BLaER1 treated with 17β-estradiol and CSF1 and Interleukin-3, amounts not matched to agents 10 nM and 100 nM (cell line): ENCODE data around the gene SYN1.

Source experiments
- H3K27ac ChIP-seq, 11 experiments: shearing (Covaris generic); formaldehyde crosslinking; 2 replicates each; pipeline ENCODE4 v1.8.1; 2022
- H3K27me3 ChIP-seq, 11 experiments: shearing (Covaris generic); formaldehyde crosslinking; 2 replicates each; pipeline ENCODE4 v1.8.1; 2022
- H3K36me3 ChIP-seq, 11 experiments: shearing (Covaris generic); formaldehyde crosslinking; 2 replicates each; pipeline ENCODE4 v1.8.1; 2022
- H3K4me1 ChIP-seq, 10 experiments: shearing (Covaris generic); formaldehyde crosslinking; 2 replicates each; pipeline ENCODE4 v1.8.1; 2022
- H3K4me2 ChIP-seq, 11 experiments: shearing (Covaris generic); formaldehyde crosslinking; 2 replicates each; pipeline ENCODE4 v1.8.1; 2022
- H3K4me3 ChIP-seq, 10 experiments: shearing (Covaris generic); formaldehyde crosslinking; 2 replicates each; pipeline ENCODE4 v1.8.1; 2022
- H3K9ac ChIP-seq, 11 experiments: shearing (Covaris generic); formaldehyde crosslinking; 2 replicates each; pipeline ENCODE4 v1.8.1; 2022
- H3K9me3 ChIP-seq, 11 experiments: shearing (Covaris generic); formaldehyde crosslinking; replicated peaks in 1 of 11; 2 replicates each; pipeline ENCODE4 v1.8.1; 2022
- H4K20me1 ChIP-seq, 11 experiments: shearing (Covaris generic); formaldehyde crosslinking; 2 replicates each; pipeline ENCODE4 v1.8.1; 2022
- Cebpa-rat ChIP-seq, 11 experiments: shearing (Covaris generic); IDR thresholded peaks; 2 replicates each; pipeline ENCODE4 v1.8.1; 2022

Gene SYN1

GRCh38 chrX:47566841-47567240, 52.8 kb downstream of the SYN1 start:
- Histone ChIP-seq H3K27me3 (peaks cover 0 to 32% (median 20%) of the 10 kb centered on the region in 11 experiments; a peak in 15 of 22 replicates), H3K27ac (peak overlapping the region in 9 of 11 experiments; percentile 7 to 68 (median 58); a peak in 13 of 22 replicates), H3K36me3 (peaks cover 35 to 71% (median 47%) of the 10 kb centered on the region in 11 experiments; a peak in 21 of 22 replicates), H3K4me2 (peak overlapping the region; percentile 62 to 83 (median 80)), H3K9me3 (peaks cover 0 to 20% (median 7%) of the 10 kb centered on the region in 11 experiments; a peak in 8 of 22 replicates), H3K4me1 (peaks cover 33 to 66% (median 53%) of the 10 kb centered on the region in 10 experiments), H3K4me3 (peak overlapping the region in 7 of 10 experiments; percentile 19 to 43 (median 28); a peak in 6 of 20 replicates), H4K20me1 (peaks cover 3 to 60% (median 36%) of the 10 kb centered on the region in 11 experiments; a peak in 18 of 22 replicates), H3K9ac (peak overlapping the region in 6 of 11 experiments; percentile 22 to 53 (median 32); a peak in 8 of 22 replicates)
- TF ChIP-seq Cebpa-rat (IDR thresholded peaks at IDR 0.05) = no peak

DNA sequence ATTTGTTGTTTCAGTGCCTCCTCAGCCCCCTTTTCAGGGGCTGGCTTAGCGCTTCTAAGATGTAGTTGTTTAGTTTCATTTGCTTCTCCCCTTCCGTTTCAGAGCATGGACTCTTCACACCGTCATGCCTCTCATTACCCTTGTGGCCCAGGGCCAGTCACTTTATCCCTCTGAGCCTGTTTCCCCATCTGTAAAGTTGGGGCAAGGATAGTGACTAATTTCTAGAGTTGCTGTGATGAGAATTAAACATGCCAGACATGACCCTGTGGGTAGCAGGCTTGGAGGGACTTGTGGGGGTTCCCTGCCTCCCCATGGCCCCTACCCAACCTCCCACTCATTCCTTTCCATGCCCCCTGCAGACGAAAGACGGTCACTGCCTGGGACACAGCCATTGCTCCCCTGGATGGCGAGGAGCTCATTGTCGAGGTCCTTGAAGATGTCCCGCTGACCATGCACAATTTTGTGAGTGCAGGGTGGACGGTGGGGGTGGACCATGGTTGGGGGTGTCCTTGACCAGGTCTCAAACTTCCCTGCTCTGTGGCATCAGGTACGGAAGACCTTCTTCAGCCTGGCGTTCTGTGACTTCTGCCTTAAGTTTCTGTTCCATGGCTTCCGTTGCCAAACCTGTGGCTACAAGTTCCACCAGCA, 55.1 kb downstream of the SYN1 start:
- H3K27me3 ChIP-seq = peaks cover 0 to 21% (median 5%) of the 10 kb centered on the region in 11 experiments; a peak in 7 of 22 replicates
- H3K4me2 ChIP-seq = peak overlapping the region in 8 of 11 experiments; percentile 21 to 85 (median 60); a peak in 14 of 22 replicates
- H4K20me1 ChIP-seq = peaks cover 3 to 62% (median 36%) of the 10 kb centered on the region in 11 experiments; a peak in 18 of 22 replicates
- peak overlapping the region in 2 of 11 experiments; percentile 33 to 47; a peak in 3 of 22 replicates for H3K27ac ChIP-seq
- H3K9ac ChIP-seq = no peak overlapping the region; a peak in 1 of 22 replicates
- no peak for TF ChIP-seq Cebpa-rat (IDR thresholded peaks at IDR 0.05)
- H3K4me3 ChIP-seq = no peak overlapping the region
- H3K36me3 ChIP-seq = peaks cover 20 to 48% (median 29%) of the 10 kb centered on the region in 11 experiments; a peak in 19 of 22 replicates
- peaks cover 0 to 11% (median 0%) of the 10 kb centered on the region in 11 experiments; a peak in 3 of 22 replicates for H3K9me3 ChIP-seq
- H3K4me1 ChIP-seq = peaks cover 40 to 68% (median 55%) of the 10 kb centered on the region in 10 experiments

GRCh38 chrX:47563801-47564315, 55.8 kb downstream of the SYN1 start:
- Histone ChIP-seq H3K9ac (no peak overlapping the region; a peak in 1 of 22 replicates), H3K4me2 (peak overlapping the region in 9 of 11 experiments; percentile 0 to 85 (median 47); a peak in 13 of 22 replicates), H3K4me3 (no peak overlapping the region), H3K27ac (peak overlapping the region in 2 of 11 experiments; percentile 33 to 47; a peak in 3 of 22 replicates), H3K9me3 (peaks cover 0 to 11% (median 0%) of the 10 kb centered on the region in 11 experiments; a peak in 2 of 22 replicates), H3K27me3 (peaks cover 0 to 23% (median 7%) of the 10 kb centered on the region in 11 experiments; a peak in 8 of 22 replicates), H4K20me1 (peaks cover 3 to 62% (median 36%) of the 10 kb centered on the region in 11 experiments; a peak in 18 of 22 replicates), H3K36me3 (peaks cover 14 to 41% (median 22%) of the 10 kb centered on the region in 11 experiments; a peak in 17 of 22 replicates), H3K4me1 (peaks cover 40 to 68% (median 55%) of the 10 kb centered on the region in 10 experiments)
- no peak for TF ChIP-seq Cebpa-rat (IDR thresholded peaks at IDR 0.05)

GRCh38 chrX:47562615-47563243, 56.9 kb downstream of the SYN1 start:
- H3K4me1 ChIP-seq = peaks cover 34 to 61% (median 52%) of the 10 kb centered on the region in 10 experiments
- TF ChIP-seq Cebpa-rat (IDR thresholded peaks at IDR 0.05) = no peak
- H3K27me3 ChIP-seq = peaks cover 5 to 34% (median 12%) of the 10 kb centered on the region in 11 experiments; a peak in 14 of 22 replicates
- H3K4me2 ChIP-seq = peak overlapping the region; percentile 64 to 85 (median 76); a peak in 20 of 22 replicates
- peak overlapping the region in 3 of 10 experiments; percentile 60 to 73 (median 71); a peak in 2 of 20 replicates for H3K4me3 ChIP-seq
- H3K27ac ChIP-seq = peak overlapping the region in 1 of 11 experiments; percentile 47; a peak in 1 of 22 replicates
- H3K36me3 ChIP-seq = peaks cover 7 to 31% (median 16%) of the 10 kb centered on the region in 11 experiments; a peak in 16 of 22 replicates
- peaks cover 3 to 54% (median 36%) of the 10 kb centered on the region in 11 experiments; a peak in 18 of 22 replicates for H4K20me1 ChIP-seq
- H3K9me3 ChIP-seq = peaks cover 0 to 11% (median 0%) of the 10 kb centered on the region in 11 experiments; a peak in 2 of 22 replicates
- H3K9ac ChIP-seq = peak overlapping the region in 4 of 11 experiments; percentile 87 to 89 (median 88); a peak in 1 of 22 replicates

DNA sequence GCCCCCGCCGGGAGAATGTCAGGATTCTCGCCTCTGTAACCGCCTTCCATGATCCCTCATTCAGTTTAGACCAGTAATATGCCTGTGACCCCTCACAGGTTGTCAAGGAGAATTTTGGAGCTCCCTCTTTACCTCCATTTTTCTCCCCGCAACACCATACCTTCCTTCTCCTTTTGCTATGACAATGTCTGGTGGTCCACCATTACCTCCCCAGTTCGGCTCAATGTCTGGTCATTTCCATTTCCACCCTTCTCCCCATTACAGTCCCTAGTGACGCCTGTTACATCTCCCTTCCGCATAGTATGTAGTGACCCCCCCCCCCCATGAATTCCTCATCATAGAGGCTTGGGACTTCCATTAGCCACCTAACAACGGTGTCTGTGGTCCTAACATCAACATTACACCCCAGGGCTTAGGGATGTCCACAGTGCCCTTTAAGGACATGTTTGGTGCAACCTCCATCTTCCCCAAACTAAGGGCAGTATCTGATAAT, 58.0 kb downstream of the SYN1 start:
- H3K4me2 ChIP-seq = peak overlapping the region; percentile 62 to 85 (median 76)
- H3K27me3 ChIP-seq = peaks cover 5 to 45% (median 23%) of the 10 kb centered on the region in 11 experiments; a peak in 17 of 22 replicates
- TF ChIP-seq Cebpa-rat (IDR thresholded peaks at IDR 0.05) = no peak
- H4K20me1 ChIP-seq = peaks cover 3 to 44% (median 26%) of the 10 kb centered on the region in 11 experiments; a peak in 18 of 22 replicates
- peaks cover 24 to 51% (median 42%) of the 10 kb centered on the region in 10 experiments for H3K4me1 ChIP-seq
- H3K36me3 ChIP-seq = peaks cover 0 to 27% (median 16%) of the 10 kb centered on the region in 11 experiments; a peak in 16 of 22 replicates
- H3K4me3 ChIP-seq = peak overlapping the region; percentile 55 to 76 (median 71)
- peak overlapping the region; percentile 84 to 91 (median 88) for H3K9ac ChIP-seq
- peaks cover 0 to 11% (median 0%) of the 10 kb centered on the region in 11 experiments; a peak in 2 of 22 replicates for H3K9me3 ChIP-seq
- peak overlapping the region; percentile 87 to 94 (median 89); a peak in 21 of 22 replicates for H3K27ac ChIP-seq

DNA sequence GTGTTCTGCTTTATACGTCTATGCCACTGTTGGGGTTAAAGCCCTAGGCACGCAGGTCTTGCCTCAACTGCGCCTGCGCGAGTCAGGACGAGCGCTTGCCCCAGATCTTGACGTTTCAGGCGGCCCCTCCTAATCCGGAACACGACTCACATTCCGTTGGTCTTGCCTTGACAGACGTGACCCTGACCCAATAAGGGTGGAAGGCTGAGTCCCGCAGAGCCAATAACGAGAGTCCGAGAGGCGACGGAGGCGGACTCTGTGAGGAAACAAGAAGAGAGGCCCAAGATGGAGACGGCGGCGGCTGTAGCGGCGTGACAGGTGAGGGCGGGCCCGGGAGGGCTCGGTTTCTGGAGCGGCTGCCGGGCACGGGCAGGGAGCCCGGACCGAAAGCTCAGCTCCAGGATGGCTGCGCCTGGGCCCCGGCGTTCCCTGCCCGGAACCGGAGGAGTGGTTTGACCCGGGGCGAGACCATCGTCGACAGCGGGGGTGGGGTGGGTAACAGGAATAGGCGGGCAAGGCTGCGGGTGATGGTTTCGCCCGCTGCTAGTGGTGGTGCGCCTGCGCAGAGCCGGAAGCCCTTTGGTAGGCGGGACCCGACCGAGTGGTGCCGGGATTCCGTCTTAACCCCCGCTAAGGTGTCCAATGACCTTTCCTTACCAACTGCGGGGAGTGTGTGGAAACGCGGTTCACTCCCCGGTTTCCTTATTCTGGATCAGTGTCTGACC, 58.6 kb downstream of the SYN1 start, which contains the start of gene ARAF:
ARAF (plus strand) TSS at position 272 of the 725 bp plus-strand sequence. CDS start 1,763 bp downstream, outside the sequence.
- Histone ChIP-seq H3K4me1 (peaks cover 17 to 45% (median 36%) of the 10 kb centered on the region in 10 experiments), H3K36me3 (peaks cover 0 to 27% (median 16%) of the 10 kb centered on the region in 11 experiments; a peak in 16 of 22 replicates), H3K27me3 (peaks cover 11 to 51% (median 29%) of the 10 kb centered on the region in 11 experiments; a peak in 19 of 22 replicates), H3K4me3 (peak within 1 kb of the TSS; percentile 55 to 76 (median 71)), H3K4me2 (peak within 1 kb of the TSS; percentile 67 to 85 (median 77)), H3K9ac (peak within 1 kb of the TSS; percentile 84 to 91 (median 88)), H3K9me3 (peaks cover 0 to 11% (median 0%) of the 10 kb centered on the region in 11 experiments; a peak in 2 of 22 replicates), H3K27ac (peak within 1 kb of the TSS; percentile 87 to 94 (median 89)), H4K20me1 (peaks cover 3 to 40% (median 20%) of the 10 kb centered on the region in 11 experiments; a peak in 17 of 22 replicates)
- TF ChIP-seq Cebpa-rat (IDR thresholded peaks at IDR 0.05) = no peak
